CD14-positive monocyte (primary cell): ENCODE measurements around the gene ATP5F1D. TPM values are rescaled to one million over a fixed set of nuclear protein-coding genes. Genes with fewer than 3 reads are reported as not detected.

Experiments
- DNase-seq, 3 donors: peaks; one replicate each; pipeline ENCODE4 v3.0.0-alpha.2; 2011 to 2022
- H2AFZ ChIP-seq: 2 replicates; pipeline ENCODE4 v1.6.0; 2012; ENCODE audit warnings: mild to moderate bottlenecking, low read depth, low read length, inconsistent platforms; ENCODE audit not compliant: insufficient read depth, poor library complexity, severe bottlenecking
- H3K27ac ChIP-seq, 2 donors: 1 replicate in 1 of 2; 2 replicates in 1 of 2; pipeline ENCODE4 v1.5.1; 2012 to 2013; ENCODE audit warnings: low read length in 2 of 2, control low read depth in 1 of 2, inconsistent platforms in 1 of 2, low read depth in 1 of 2, mild to moderate bottlenecking in 1 of 2
- H3K27me3 ChIP-seq, 2 donors: one replicate each; pipeline versions ENCODE4 v1.6.0 to v1.6.1; 2011 to 2013; ENCODE audit warnings: low read length in 2 of 2; ENCODE audit not compliant: control insufficient read depth in 2 of 2, insufficient read depth in 2 of 2
- H3K36me3 ChIP-seq, 2 donors: replicated peaks in 1 of 2; 1 replicate in 1 of 2; 2 replicates in 1 of 2; pipeline versions ENCODE4 v1.5.1 to v1.6.1; 2012 to 2013; ENCODE audit warnings: low read length in 2 of 2, control low read depth in 1 of 2, inconsistent platforms in 1 of 2, mild to moderate bottlenecking in 1 of 2; ENCODE audit not compliant: insufficient read depth in 2 of 2, control insufficient read depth in 1 of 2
- H3K4me1 ChIP-seq, 2 donors: 1 replicate in 1 of 2; 2 replicates in 1 of 2; pipeline versions ENCODE4 v1.5.1 to v1.6.1; 2012 to 2013; ENCODE audit warnings: low read length in 2 of 2, control low read depth in 1 of 2, inconsistent platforms in 1 of 2, mild to moderate bottlenecking in 1 of 2, moderate library complexity in 1 of 2; ENCODE audit not compliant: insufficient read depth in 2 of 2, control insufficient read depth in 1 of 2
- H3K4me2 ChIP-seq: replicated peaks from 2 replicates; pipeline ENCODE3; 2012; ENCODE audit warnings: low read length, moderate library complexity, mild to moderate bottlenecking; ENCODE audit not compliant: poor library complexity, severe bottlenecking; ENCODE audit errors: extremely low read depth
- H3K4me3 ChIP-seq, 3 experiments: fragments of 200-600 bp in 1 of 3; sonication (generic) in 1 of 3; replicated peaks in 1 of 3; 1 replicate in 2 of 3; 2 replicates in 1 of 3; pipeline ENCODE4 v1.5.1; 2011 to 2013; ENCODE audit warnings: low read length in 3 of 3, mild to moderate bottlenecking in 3 of 3, control low read depth in 2 of 3, low read depth in 2 of 3, inconsistent platforms in 1 of 3, moderate library complexity in 1 of 3
- H3K79me2 ChIP-seq: 2 replicates; pipeline ENCODE4 v1.6.0; 2012; ENCODE audit warnings: mild to moderate bottlenecking, control low read depth, inconsistent platforms, low read length, moderate library complexity; ENCODE audit not compliant: insufficient read depth
- H3K9ac ChIP-seq: 2 replicates; pipeline ENCODE4 v1.6.0; 2017; ENCODE audit warnings: low read length, mild to moderate bottlenecking; ENCODE audit not compliant: insufficient read depth, poor library complexity, severe bottlenecking
- H3K9me3 ChIP-seq, 2 donors: replicated peaks in 1 of 2; 1 replicate in 1 of 2; 2 replicates in 1 of 2; pipeline versions ENCODE4 v1.5.1 to v1.6.1; 2012 to 2013; ENCODE audit warnings: low read length in 2 of 2, control low read depth in 1 of 2; ENCODE audit not compliant: control insufficient read depth in 1 of 2, insufficient read depth in 1 of 2
- H4K20me1 ChIP-seq: 2 replicates; pipeline ENCODE4 v1.6.0; 2012; ENCODE audit warnings: mild to moderate bottlenecking, low read length, control low read depth, moderate library complexity; ENCODE audit not compliant: insufficient read depth
- H3K27ac Mint-ChIP-seq, 7 donors: one replicate each; pipeline ENCODE4 v1.8.0; 2020; ENCODE audit warnings: mild to moderate bottlenecking in 7 of 7, mixed read lengths in 7 of 7, moderate library complexity in 6 of 7, inconsistent platforms in 2 of 7
- H3K27me3 Mint-ChIP-seq, 3 donors: one replicate each; pipeline ENCODE4 v1.8.0; 2021 to 2022; ENCODE audit warnings: low read depth in 3 of 3, mild to moderate bottlenecking in 3 of 3, mixed read lengths in 3 of 3, moderate library complexity in 3 of 3, inconsistent platforms in 1 of 3
- H3K36me3 Mint-ChIP-seq, 2 donors: one replicate each; pipeline ENCODE4 v1.8.0; 2020; ENCODE audit warnings: mixed read lengths in 2 of 2, inconsistent platforms in 1 of 2, mild to moderate bottlenecking in 1 of 2
- H3K4me1 Mint-ChIP-seq: one replicate; pipeline ENCODE4 v1.8.0; 2020; ENCODE audit warnings: mild to moderate bottlenecking, mixed read lengths
- H3K4me3 Mint-ChIP-seq, 2 donors: one replicate each; pipeline ENCODE4 v1.8.0; 2020; ENCODE audit warnings: mild to moderate bottlenecking in 2 of 2, mixed read lengths in 2 of 2, moderate library complexity in 1 of 2
- H3K9me3 Mint-ChIP-seq, 7 donors: one replicate each; pipeline ENCODE4 v1.8.0; 2020 to 2022; ENCODE audit warnings: mixed read lengths in 7 of 7, mild to moderate bottlenecking in 6 of 7, moderate library complexity in 6 of 7, inconsistent platforms in 2 of 7
- WGBS: methylation state at CpG from one replicate; pipeline ENCODE4 v1.1.5; 2013; ENCODE audit warnings: missing lambda C conversion rate; ENCODE audit not compliant: insufficient coverage; 5-methylcytosine and 5-hydroxymethylcytosine counted together
- intact Hi-C, 2 donors: fragments of 100-400 bp; cut with micrococcal nuclease; formaldehyde crosslinking; loops; one replicate each; pipeline versions ENCODE4 v1.15.0 to v1.15.1; 2023
- polyA plus RNA-seq, 3 donors: library from polyadenylated mRNA; depleted of rRNA in 1 of 3; unstranded in 2 of 3; stranded (reverse) in 1 of 3; fragments of 300-500 nt in 2 of 3; fragments of >200 nt in 1 of 3; fragmentation: Illumina TruSeq in 2 of 3; gene quantifications; 1 replicate in 2 of 3; 2 replicates in 1 of 3; pipeline ENCODE4 v1.2.3, GENCODE V29; 2012 to 2021
- TF ChIP-seq, protein P1 (sequence below): fragments of 200-600 bp; IDR thresholded peaks from one replicate; pipeline ENCODE4 v1.8.0; 2022; ENCODE audit warnings: antibody characterized with exemption, mild to moderate bottlenecking

The ATP5F1D gene
- polyA plus RNA-seq, 3 donors: 122 to 160 (median 143) TPM

DNA sequence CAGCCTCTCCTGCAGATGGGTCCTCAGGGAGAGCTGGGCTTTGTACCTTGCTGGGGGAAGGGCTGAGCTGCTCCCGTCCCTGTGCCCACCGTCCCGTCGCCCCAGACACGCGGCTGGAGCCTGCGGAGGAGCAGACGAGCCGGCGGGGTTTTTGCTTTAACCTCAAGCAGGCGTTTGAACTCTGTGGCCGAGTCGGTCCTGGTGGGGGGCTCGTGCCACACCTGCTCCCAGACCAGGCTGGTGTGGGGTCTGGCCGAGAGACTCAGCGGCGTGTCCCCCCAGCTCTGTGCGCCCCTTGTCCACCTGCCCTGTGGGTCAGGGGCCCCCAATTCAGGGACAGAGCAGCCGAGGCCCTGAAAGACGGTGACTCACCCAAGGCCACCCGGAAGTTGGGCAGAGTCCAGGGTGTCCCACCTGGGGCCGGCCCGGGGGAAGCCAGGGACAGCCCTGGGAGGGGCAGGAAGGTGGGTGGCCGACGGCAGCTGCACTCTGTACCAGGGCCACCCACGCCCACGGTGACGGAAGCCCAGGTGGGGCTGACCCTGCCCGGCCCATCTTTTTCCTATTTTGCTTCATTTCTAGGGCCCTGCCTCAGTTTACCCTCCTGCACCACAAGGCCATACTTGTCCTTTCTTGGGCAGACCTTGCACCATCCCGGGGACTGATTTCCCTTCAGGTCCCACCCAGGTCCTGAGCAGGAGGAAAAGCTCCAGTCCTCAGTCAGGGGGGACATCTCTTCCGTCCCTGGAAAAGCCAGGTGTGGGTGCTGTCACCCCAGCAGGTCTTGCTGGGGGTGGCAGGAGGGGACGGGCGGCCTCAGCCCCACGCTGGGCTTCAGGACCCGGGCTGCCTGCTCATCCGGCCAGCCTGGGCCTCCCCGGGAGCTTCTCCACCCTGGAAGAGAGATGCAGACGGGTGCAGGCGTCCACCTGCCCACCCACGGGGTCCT lies 49.4 kb downstream of the ATP5F1D start:
- no peak overlapping the region for H3K4me2 ChIP-seq
- H3K27ac ChIP-seq: no peak overlapping the region
- no peaks in the 10 kb centered on the region for H3K36me3 ChIP-seq
- H3K79me2 ChIP-seq: no peaks in the 10 kb centered on the region
- H3K9ac ChIP-seq: no peak overlapping the region
- intact Hi-C loops: no loop called here
- H3K27me3 Mint-ChIP-seq: peaks cover 25 to 70% (median 45%) of the 10 kb centered on the region in 3 donors
- TF ChIP-seq, protein P1, sequence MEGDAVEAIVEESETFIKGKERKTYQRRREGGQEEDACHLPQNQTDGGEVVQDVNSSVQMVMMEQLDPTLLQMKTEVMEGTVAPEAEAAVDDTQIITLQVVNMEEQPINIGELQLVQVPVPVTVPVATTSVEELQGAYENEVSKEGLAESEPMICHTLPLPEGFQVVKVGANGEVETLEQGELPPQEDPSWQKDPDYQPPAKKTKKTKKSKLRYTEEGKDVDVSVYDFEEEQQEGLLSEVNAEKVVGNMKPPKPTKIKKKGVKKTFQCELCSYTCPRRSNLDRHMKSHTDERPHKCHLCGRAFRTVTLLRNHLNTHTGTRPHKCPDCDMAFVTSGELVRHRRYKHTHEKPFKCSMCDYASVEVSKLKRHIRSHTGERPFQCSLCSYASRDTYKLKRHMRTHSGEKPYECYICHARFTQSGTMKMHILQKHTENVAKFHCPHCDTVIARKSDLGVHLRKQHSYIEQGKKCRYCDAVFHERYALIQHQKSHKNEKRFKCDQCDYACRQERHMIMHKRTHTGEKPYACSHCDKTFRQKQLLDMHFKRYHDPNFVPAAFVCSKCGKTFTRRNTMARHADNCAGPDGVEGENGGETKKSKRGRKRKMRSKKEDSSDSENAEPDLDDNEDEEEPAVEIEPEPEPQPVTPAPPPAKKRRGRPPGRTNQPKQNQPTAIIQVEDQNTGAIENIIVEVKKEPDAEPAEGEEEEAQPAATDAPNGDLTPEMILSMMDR: no peak
- H3K4me3 ChIP-seq: no peak overlapping the region
- H3K36me3 Mint-ChIP-seq: no peaks in the 10 kb centered on the region
- H3K4me1 ChIP-seq: peaks cover 7 to 8% of the 10 kb centered on the region in 2 donors
- H3K9me3 Mint-ChIP-seq: peaks cover 0 to 10% (median 4%) of the 10 kb centered on the region in 7 donors
- peaks cover 0 to 5% of the 10 kb centered on the region in 2 donors for H3K9me3 ChIP-seq
- no peak for DNase-seq
- no peak overlapping the region for H2AFZ ChIP-seq
- no peak overlapping the region for H3K4me3 Mint-ChIP-seq
- H3K27ac Mint-ChIP-seq: no peak overlapping the region
- no peaks in the 10 kb centered on the region for H4K20me1 ChIP-seq
- H3K27me3 ChIP-seq: peaks cover 9 to 42% of the 10 kb centered on the region in 2 donors
- WGBS: 83% methylated on average over 39 of the region's 40 CpGs
- H3K4me1 Mint-ChIP-seq: peaks cover 11% of the 10 kb centered on the region

DNA sequence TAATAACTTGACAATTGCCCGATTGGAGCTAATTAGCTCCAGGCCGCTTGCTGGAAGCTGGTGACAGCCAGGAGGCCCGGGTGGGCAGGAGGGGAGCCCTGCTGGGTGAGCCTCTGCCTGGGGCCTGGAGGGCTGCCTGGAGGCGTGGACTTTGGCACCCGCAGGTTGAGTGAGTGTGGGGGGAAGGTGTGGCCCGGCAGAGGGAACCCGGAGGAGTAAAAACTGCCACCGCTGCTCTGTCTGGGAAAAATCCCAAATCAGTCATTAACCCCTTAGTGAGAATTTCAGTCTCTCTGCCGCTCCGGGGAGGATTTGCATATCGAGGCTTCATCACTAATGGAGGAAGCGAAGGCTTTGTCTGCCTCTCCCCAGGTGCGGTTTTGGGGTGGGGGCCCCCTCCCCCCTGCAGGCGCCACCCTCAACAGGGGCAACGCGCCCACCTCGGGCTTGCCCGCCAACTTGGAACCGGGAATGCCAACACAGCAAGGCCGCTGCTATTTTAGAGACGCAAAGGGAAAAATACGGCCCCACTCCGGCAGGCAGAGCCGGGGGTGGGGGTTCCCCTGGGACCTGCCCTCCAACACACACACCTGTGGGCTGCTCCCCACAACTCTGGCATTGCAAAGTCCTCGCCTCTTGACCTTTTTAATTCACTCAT lies 50.3 kb downstream of the ATP5F1D start:
- peaks cover 7 to 8% of the 10 kb centered on the region in 2 donors for H3K4me1 ChIP-seq
- intact Hi-C loops: no loop called here
- peaks cover 4 to 35% of the 10 kb centered on the region in 2 donors for H3K27me3 ChIP-seq
- H3K9me3 ChIP-seq: peaks cover 0 to under 1% of the 10 kb centered on the region in 2 donors
- no peaks in the 10 kb centered on the region for H3K36me3 Mint-ChIP-seq
- no peak for DNase-seq
- TF ChIP-seq, protein P1: no peak
- H3K27ac ChIP-seq: no peak overlapping the region
- no peaks in the 10 kb centered on the region for H4K20me1 ChIP-seq
- peaks cover 0 to 10% (median 0%) of the 10 kb centered on the region in 7 donors for H3K9me3 Mint-ChIP-seq
- no peak overlapping the region for H2AFZ ChIP-seq
- H3K4me3 ChIP-seq: no peak overlapping the region
- H3K79me2 ChIP-seq: no peaks in the 10 kb centered on the region
- no peaks in the 10 kb centered on the region for H3K36me3 ChIP-seq
- no peak overlapping the region for H3K4me2 ChIP-seq
- WGBS: 83% methylated on average over 11 of the region's 25 CpGs
- H3K4me1 Mint-ChIP-seq: peaks cover 7% of the 10 kb centered on the region
- no peak overlapping the region for H3K27ac Mint-ChIP-seq
- H3K4me3 Mint-ChIP-seq: no peak overlapping the region
- no peak overlapping the region for H3K9ac ChIP-seq
- peaks cover 24 to 70% (median 42%) of the 10 kb centered on the region in 3 donors for H3K27me3 Mint-ChIP-seq
